Measurements from ENCODE around the gene OSBP2.

- TF ChIP-seq POLR2A (IDR thresholded peaks at IDR 0.05; ENCODE audit: low read depth, low read length) (no peak), ZBTB40 (IDR thresholded peaks at IDR 0.05; ENCODE audit: borderline replicate concordance) (no peak), MAX (IDR thresholded peaks at IDR 0.05; ENCODE audit: low read depth, low read length) (no peak), CHD2 (IDR thresholded peaks at IDR 0.05; ENCODE audit: borderline replicate concordance, low read depth, low read length) (no peak), JUND (IDR thresholded peaks at IDR 0.05; ENCODE audit: low read depth, low read length) (no peak), CTCF (IDR thresholded peaks at IDR 0.05 in 2 of 3, conservative IDR thresholded peaks at IDR 0.05 in 1 of 3; ENCODE audit: control insufficient read depth in 2 of 3, extremely low read depth in 1 of 3, insufficient read depth in 1 of 3, low read depth in 3 of 3, low read length in 3 of 3) (no peak)
Observed at GRCh38 chr22:30778261-30778660, 83.6 kb downstream of the OSBP2 start.
